Endothelial cell of umbilical vein (primary cell): ENCODE results near the gene OR5B2. TPM values are rescaled to one million over a fixed set of nuclear protein-coding genes. Genes with fewer than 3 reads are reported as not detected.
"Not testable (repeated sequence)": the region's sequence is repeated elsewhere in the genome, so short reads cannot be mapped to it uniquely, and the experiment has no call there.

Experiments
- BruUV-seq: library from RNA; stranded (reverse); fragments of 400-500 nt; replicated peaks from 2 replicates; lab custom pipeline; 2021; lab: Mats Ljungman, UMichigan
- CTCF ChIA-PET: fragments of 300-600, 350-600 bp; sonication (Branson Sonifier 250); formaldehyde crosslinking; loops from one replicate; lab custom pipeline; 2021; ENCODE audit warnings: antibody characterized with exemption, inconsistent platforms; lab: Charles Lee
- POLR2A ChIA-PET: fragments of 300-600, 350-600 bp; sonication (Branson Sonifier 250); formaldehyde crosslinking; loops from one replicate; lab custom pipeline; 2021; ENCODE audit warnings: antibody characterized with exemption, inconsistent platforms; lab: Charles Lee
- DNase-seq: peaks from one replicate; pipeline ENCODE4 v3.0.0-alpha.2; 2011; ENCODE audit warnings: low read depth, low spot score
- FAIRE-seq: peaks from 2 replicates; lab custom pipeline; 2011; peaks lifted over from hg19 to GRCh38; lab: Jason Lieb, UNC
- H2AFZ ChIP-seq: 2 replicates; pipeline ENCODE4 v1.6.0; 2012; ENCODE audit warnings: low read depth, low read length, control low read depth, inconsistent platforms
- H3K27ac ChIP-seq: 2 replicates; pipeline ENCODE4 v1.5.1; 2011; ENCODE audit warnings: low read depth, mild to moderate bottlenecking, control low read depth, low read length, moderate library complexity; ENCODE audit not compliant: insufficient read depth
- H3K27me3 ChIP-seq, 2 experiments: 2 replicates each; pipeline versions ENCODE4 v1.6.0 to v1.6.1; 2011; ENCODE audit warnings: low read length in 2 of 2, mixed read lengths in 1 of 2; ENCODE audit not compliant: control insufficient read depth in 2 of 2, insufficient read depth in 2 of 2
- H3K36me3 ChIP-seq, 2 experiments: 2 replicates in 1 of 2; 3 replicates in 1 of 2; pipeline ENCODE4 v1.5.1; 2011; ENCODE audit warnings: low read length in 2 of 2, mild to moderate bottlenecking in 1 of 2, moderate library complexity in 1 of 2; ENCODE audit not compliant: control insufficient read depth in 2 of 2, insufficient read depth in 2 of 2; ENCODE audit errors: extremely low read depth in 1 of 2
- H3K4me1 ChIP-seq: 3 replicates; pipeline ENCODE4 v1.5.1; 2011; ENCODE audit warnings: mild to moderate bottlenecking, low read length; ENCODE audit not compliant: control insufficient read depth, insufficient read depth; ENCODE audit errors: extremely low read depth
- H3K4me2 ChIP-seq: 2 replicates; pipeline ENCODE4 v1.6.1; 2011; ENCODE audit warnings: low read length, control low read depth, mixed read lengths; ENCODE audit not compliant: insufficient read depth
- H3K4me3 ChIP-seq, 3 experiments: fragments of 200-600 bp in 1 of 3; sonication (generic), shearing (Covaris generic) in 1 of 3; replicated peaks in 1 of 3; 2 replicates each; pipeline ENCODE4 v1.5.1; 2011 to 2016; ENCODE audit warnings: control low read depth in 3 of 3, low read length in 3 of 3, mild to moderate bottlenecking in 2 of 3, inconsistent platforms in 1 of 3, low read depth in 1 of 3, moderate library complexity in 1 of 3; ENCODE audit not compliant: insufficient read depth in 1 of 3
- H3K79me2 ChIP-seq: 2 replicates; pipeline ENCODE4 v1.6.0; 2012; ENCODE audit warnings: low read length, inconsistent platforms; ENCODE audit not compliant: control insufficient read depth, insufficient read depth
- H3K9ac ChIP-seq: replicated peaks from 2 replicates; pipeline ENCODE3; 2011; ENCODE audit warnings: low read length, control low read depth; ENCODE audit not compliant: insufficient read depth; ENCODE audit errors: extremely low read depth
- H3K9me1 ChIP-seq: replicated peaks from 3 replicates; pipeline ENCODE4 v1.6.0; 2011; ENCODE audit warnings: mild to moderate bottlenecking, low read length; ENCODE audit not compliant: control insufficient read depth, insufficient read depth; ENCODE audit errors: extremely low read depth
- H3K9me3 ChIP-seq: replicated peaks from 2 replicates; pipeline ENCODE4 v1.5.1; 2012; ENCODE audit warnings: low read length, inconsistent platforms; ENCODE audit not compliant: control insufficient read depth, insufficient read depth
- H4K20me1 ChIP-seq: replicated peaks from 2 replicates; pipeline ENCODE3; 2011; ENCODE audit warnings: mild to moderate bottlenecking, low read length; ENCODE audit not compliant: control insufficient read depth, insufficient read depth; ENCODE audit errors: extremely low read depth
- EZH2 ChIP-seq: IDR thresholded peaks from 2 replicates; pipeline ENCODE4 v1.6.1; 2012; ENCODE audit warnings: borderline replicate concordance, low read depth, mild to moderate bottlenecking, moderate library complexity, low read length, inconsistent platforms; ENCODE audit not compliant: severe bottlenecking
- FOS ChIP-seq: IDR thresholded peaks from 2 replicates; pipeline ENCODE4 v1.6.1; 2011; ENCODE audit warnings: mild to moderate bottlenecking, low read length, moderate library complexity, borderline replicate concordance; ENCODE audit not compliant: insufficient read depth
- GATA2 ChIP-seq: IDR thresholded peaks from 2 replicates; pipeline ENCODE4 v1.7.0; 2011; ENCODE audit warnings: low read depth, mild to moderate bottlenecking, moderate library complexity, mixed read lengths, low read length; ENCODE audit not compliant: insufficient read length, insufficient read depth
- POLR2AphosphoS5 ChIP-seq: IDR thresholded peaks from 2 replicates; pipeline ENCODE4 v1.6.1; 2012; ENCODE audit warnings: low read depth, mild to moderate bottlenecking, control low read depth, low read length, moderate library complexity; ENCODE audit not compliant: insufficient read depth
- dilution Hi-C: fragments of 300-500 bp; cut with MboI; formaldehyde crosslinking; loops from one replicate; pipeline ENCODE4 v1.15.0; 2019; ENCODE audit warnings: low sequenced_read_pairs; ENCODE audit not compliant: extremely low pct_ligation_motif_present
- intact Hi-C: fragments of 100-400 bp; cut with micrococcal nuclease; formaldehyde crosslinking; loops from one replicate; pipeline ENCODE4 v1.10.0; 2022
- polyA plus RNA-seq, 4 experiments: library from polyadenylated mRNA; depleted of rRNA in 3 of 4; stranded (reverse) in 3 of 4; unstranded in 1 of 4; fragments of >200 nt; gene quantifications; 2 replicates each; pipeline versions ENCODE4 v1.2.1 to v1.2.3, GENCODE V29; 2011 to 2012; ENCODE audit warnings: missing spikeins in 1 of 4
- total RNA-seq: library from RNA; stranded (reverse); gene quantifications from 2 replicates; pipeline ENCODE4 v1.2.3, GENCODE V29; 2021

Gene OR5B2
- total and polyA plus RNA-seq, 2 donors (not counting 3 experiments of a cell fraction or from before 2014, with no cell fraction given) = not detected

DNA sequence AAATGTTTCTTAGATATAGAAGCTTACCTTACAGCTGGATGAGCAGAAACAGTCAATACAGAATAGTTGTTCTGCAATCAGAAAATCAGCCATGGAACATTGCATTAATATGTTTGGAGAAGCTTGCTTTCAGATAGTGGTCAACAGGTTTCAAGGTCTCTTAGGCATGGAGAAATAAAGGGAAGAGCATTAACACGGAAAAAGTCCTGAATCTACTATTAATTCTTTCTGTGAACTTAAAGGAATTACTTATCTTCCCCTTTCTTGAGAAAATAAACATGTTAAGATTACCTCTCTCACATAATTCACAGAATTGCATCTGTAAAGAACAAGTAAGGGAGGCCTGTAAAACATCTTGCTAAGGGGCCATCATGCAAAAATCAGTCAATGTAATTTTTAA is 21.1 kb downstream of the OR5B2 start, which contains the start of gene OR5B3:
Gene OR5B3, minus strand, starts transcription at position 101 of the 400 bp plus-strand sequence. CDS start 3,465 bp downstream, outside the sequence.
- no peak within 1 kb of the TSS for H3K9ac ChIP-seq
- H2AFZ ChIP-seq = no peak within 1 kb of the TSS
- BruUV-seq = no TSS peak
- no peaks in the 10 kb centered on the region for H3K79me2 ChIP-seq
- no peak within 1 kb of the TSS for H3K4me3 ChIP-seq
- no peaks in the 10 kb centered on the region for H4K20me1 ChIP-seq
- H3K9me3 ChIP-seq = no peaks in the 10 kb centered on the region
- no peak within 1 kb of the TSS for H3K27ac ChIP-seq
- no peaks in the 10 kb centered on the region for H3K36me3 ChIP-seq
- intact Hi-C loops (no loop called here), dilution Hi-C loops (no loop called here)
- H3K4me1 ChIP-seq = no peaks in the 10 kb centered on the region
- ChIA-PET CTCF (interaction anchor here (1.0 to 1.6 kb wide), 2 partner anchors 18 to 107 kb away, joined by 3 to 5 read pairs; no protein-coding TSS in a partner anchor), POLR2A (no interaction called here)
- no peak within 1 kb of the TSS for H3K4me2 ChIP-seq
- H3K9me1 ChIP-seq = no peaks in the 10 kb centered on the region
- H3K27me3 ChIP-seq = no peaks in the 10 kb centered on the region
- TF ChIP-seq POLR2AphosphoS5 (no peak), EZH2 (no peak), FOS (no peak), GATA2 (no peak)
- FAIRE-seq = no peak
- no peak for DNase-seq

DNA sequence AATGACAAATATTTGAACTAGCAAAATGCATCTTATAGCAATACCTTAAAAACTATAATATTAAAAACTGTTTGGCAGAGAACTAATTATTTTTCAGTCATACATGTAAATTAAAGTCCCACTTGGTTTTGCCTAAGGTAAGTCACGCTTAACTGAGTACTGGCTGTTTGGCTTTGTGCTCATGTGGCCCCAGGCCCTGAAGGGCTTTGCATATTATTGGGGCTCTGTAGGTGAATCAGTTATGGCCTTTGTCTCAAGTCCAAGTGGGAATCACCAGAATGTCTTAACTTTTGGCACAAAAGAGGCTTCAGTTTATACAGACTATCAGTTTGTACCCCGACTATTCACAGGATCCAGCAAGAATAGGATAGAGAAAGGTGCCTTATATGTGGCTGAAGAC is 28.3 kb downstream of the OR5B2 start:
- CTCF ChIA-PET, H3K4me3 ChIP-seq, H3K36me3 ChIP-seq, H3K27me3 ChIP-seq, H3K79me2 ChIP-seq, DNase-seq, FAIRE-seq, H3K9me1 ChIP-seq, H3K9ac ChIP-seq, H3K4me1 ChIP-seq, H3K27ac ChIP-seq, H2AFZ ChIP-seq, H3K4me2 ChIP-seq, dilution Hi-C loops, H4K20me1 ChIP-seq, intact Hi-C loops, POLR2A ChIA-PET, BruUV-seq, H3K9me3 ChIP-seq: not testable (repeated sequence)
